Fibroblast of mammary gland (primary cell): Measurements from ENCODE around the gene USP34.

ENCODE experiments used
- DNase-seq: peaks from one replicate; pipeline ENCODE4 v3.0.0-alpha.2; 2010; ENCODE audit warnings: low read depth
- H3K4me3 ChIP-seq: 2 replicates; pipeline ENCODE4 v1.5.1; 2011; ENCODE audit warnings: low read depth, mild to moderate bottlenecking, low read length, moderate library complexity; ENCODE audit not compliant: control insufficient read depth
- TF ChIP-seq, protein P1 (sequence below): conservative IDR thresholded peaks from 2 replicates; pipeline ENCODE4 v1.5.1; 2011; ENCODE audit warnings: low read depth, low read length, inconsistent platforms; ENCODE audit not compliant: control insufficient read depth, insufficient read depth

Gene USP34

DNA sequence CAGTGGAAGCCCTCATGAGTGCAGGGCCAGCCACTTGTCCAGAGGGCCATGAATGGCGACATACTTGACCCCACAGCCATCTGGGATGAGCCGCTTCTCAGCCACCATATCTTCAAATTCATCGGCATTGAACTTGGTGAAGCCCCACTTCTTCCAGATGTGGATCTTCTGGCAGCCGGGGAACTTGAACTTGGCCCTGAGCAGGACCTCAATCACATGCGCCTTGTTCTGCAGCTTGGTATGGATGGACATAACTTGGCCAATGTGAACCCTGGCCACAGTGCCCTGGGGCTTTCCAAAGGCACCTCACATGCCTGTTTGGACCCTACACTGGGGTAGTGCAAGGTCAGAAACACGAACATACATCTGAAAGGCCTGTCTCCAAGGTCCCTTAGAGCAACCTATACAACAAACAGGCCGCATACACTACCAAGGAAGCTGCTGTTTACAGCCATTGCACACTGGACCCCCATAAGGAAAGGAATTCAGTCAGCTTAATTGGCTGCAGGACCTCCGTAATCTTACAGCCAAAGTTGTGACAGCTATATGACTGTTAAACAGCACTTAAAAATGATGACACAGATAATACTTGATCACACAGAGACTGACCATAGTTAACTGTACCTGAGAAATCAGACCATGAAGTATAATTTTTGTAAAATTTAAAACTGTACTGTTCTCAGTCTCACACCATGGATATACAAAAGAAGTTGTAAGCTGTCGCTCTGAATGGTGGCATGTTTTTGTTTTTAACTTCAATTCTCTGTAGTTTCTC, 53.8 kb downstream of the USP34 start:
- no peak overlapping the region for H3K4me3 ChIP-seq
- TF ChIP-seq, protein P1, sequence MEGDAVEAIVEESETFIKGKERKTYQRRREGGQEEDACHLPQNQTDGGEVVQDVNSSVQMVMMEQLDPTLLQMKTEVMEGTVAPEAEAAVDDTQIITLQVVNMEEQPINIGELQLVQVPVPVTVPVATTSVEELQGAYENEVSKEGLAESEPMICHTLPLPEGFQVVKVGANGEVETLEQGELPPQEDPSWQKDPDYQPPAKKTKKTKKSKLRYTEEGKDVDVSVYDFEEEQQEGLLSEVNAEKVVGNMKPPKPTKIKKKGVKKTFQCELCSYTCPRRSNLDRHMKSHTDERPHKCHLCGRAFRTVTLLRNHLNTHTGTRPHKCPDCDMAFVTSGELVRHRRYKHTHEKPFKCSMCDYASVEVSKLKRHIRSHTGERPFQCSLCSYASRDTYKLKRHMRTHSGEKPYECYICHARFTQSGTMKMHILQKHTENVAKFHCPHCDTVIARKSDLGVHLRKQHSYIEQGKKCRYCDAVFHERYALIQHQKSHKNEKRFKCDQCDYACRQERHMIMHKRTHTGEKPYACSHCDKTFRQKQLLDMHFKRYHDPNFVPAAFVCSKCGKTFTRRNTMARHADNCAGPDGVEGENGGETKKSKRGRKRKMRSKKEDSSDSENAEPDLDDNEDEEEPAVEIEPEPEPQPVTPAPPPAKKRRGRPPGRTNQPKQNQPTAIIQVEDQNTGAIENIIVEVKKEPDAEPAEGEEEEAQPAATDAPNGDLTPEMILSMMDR: no peak
- no peak for DNase-seq

DNA sequence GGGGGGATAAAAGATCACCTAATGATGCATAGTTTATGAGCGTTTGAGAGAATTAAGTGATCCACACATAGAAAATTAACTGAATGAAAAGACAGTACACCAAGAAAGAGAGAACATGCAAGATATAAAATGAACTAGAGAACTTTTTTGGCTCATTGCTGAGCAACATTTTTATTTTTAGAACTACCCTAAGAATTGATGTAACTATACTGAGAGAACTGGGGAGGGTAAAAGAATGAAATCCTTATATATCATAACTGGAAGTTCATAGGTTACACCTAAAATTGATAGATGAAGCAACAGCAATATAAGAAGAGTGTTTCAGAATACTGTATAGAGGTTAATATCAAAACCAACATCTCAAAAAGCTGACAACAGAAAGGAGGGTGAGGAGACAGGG, 55.6 kb downstream of the USP34 start:
- TF ChIP-seq, protein P1: no peak
- H3K4me3 ChIP-seq: no peak overlapping the region
- no peak for DNase-seq

DNA sequence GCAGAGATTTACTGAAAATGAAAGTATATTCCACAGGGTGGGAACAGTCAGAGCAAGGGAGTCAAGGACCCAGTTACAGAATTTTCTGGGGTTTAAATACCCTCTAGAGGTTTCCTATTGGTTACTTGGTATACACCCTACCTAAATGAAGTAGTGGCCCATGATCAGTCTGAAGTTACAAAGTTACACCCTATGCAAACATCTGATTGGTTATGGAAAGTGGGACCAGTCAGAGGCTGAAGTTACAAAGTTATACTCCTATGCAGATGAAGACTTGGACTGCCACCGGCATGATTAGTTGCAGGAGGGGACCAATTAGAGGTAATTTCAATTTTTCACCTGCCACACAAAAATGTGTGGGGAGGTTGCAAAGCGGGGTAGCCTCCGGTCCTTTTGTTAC, 56.2 kb downstream of the USP34 start:
- no peak for DNase-seq
- TF ChIP-seq, protein P1: no peak
- no peak overlapping the region for H3K4me3 ChIP-seq

DNA sequence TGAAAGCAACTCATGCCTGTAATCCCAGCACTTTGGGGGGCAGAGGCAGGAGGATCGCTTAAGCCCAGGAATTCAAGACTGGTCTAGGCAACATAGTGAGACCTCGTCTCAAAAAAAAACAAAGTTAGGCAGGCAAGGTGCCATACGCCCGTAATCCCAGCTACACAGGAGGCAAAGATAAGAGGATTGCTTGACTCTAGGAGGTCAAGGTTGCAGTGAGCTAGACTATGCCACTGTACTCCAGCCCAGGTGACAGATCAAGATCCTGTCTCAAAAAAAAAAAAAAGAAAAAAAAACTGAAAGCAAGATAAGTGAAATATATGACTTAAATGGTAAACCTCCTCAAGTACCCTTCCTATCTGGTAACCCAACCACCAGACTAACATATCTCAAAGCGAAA, 59.8 kb downstream of the USP34 start:
- DNase-seq: no peak
- TF ChIP-seq, protein P1: no peak
- H3K4me3 ChIP-seq: no peak overlapping the region

DNA sequence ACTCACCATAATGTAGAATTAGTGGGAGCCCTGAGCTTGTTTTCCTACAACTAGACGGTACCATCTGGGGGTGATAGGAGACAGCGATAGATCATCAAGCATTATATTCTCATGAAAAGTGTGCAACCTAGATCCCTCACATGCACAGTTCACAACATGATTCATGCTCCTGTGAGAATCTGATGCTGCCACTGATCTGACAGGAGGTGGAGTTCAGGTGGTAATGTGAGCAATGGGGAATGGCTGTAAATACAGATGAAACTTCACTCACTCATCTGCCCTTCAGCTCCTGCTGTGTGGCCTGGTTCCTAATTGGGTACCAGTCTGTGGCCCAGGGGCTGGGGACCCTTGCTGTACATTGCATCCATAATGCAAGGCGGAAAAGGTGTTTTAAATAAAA, 60.7 kb downstream of the USP34 start:
- no peak for DNase-seq
- TF ChIP-seq, protein P1: no peak
- no peak overlapping the region for H3K4me3 ChIP-seq

DNA sequence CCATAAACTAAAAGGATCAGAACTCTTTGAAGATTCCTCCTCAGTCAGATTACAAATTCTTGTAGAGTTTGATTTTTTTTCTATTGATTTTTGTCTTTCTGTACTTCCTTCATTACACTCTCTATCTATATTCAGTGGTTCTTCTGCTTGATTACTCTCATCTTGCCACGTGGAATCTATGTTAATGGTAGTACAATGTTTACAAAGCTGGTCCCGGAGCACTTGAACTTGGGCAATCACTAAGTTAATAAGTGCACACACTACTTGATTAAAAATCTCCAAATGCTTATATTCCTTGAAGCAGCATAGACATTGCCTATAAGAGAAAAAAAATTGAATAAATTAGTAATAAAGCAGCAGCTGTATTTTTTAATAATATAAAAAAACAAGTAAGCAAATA, 65.1 kb downstream of the USP34 start:
- TF ChIP-seq, protein P1: no peak
- DNase-seq: no peak
- H3K4me3 ChIP-seq: no peak overlapping the region
